Activated CD8-positive, alpha-beta memory T cell treated with anti-CD3 and anti-CD28 coated beads for 24 hours (primary cell): ENCODE results near the gene MARCOL.

Experiments used
- DNase-seq: peaks from one replicate; pipeline ENCODE4 v3.0.0-alpha.2; 2020

The MARCOL gene, protein sequence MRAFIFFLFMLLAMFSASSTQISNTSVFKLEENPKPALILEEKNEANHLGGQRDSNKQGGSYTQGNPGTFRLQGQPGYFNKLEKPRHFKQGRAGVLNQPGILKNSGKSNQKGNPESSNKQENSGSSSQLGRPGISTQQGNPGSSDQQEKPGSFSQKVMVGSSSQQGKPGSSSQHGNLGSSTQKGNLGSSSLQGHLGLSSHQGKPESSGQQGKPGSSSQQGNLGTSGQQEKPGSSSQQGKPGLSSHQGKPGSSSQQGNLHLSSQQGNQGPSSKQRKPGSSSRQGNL

GRCh38 chr5:148238418-148238794 lies at the start of gene MARCOL:
Gene MARCOL (plus strand): TSS chr5:148238525. CDS start chr5:148238598, 73 bp downstream.
- no peak for DNase-seq

DNA sequence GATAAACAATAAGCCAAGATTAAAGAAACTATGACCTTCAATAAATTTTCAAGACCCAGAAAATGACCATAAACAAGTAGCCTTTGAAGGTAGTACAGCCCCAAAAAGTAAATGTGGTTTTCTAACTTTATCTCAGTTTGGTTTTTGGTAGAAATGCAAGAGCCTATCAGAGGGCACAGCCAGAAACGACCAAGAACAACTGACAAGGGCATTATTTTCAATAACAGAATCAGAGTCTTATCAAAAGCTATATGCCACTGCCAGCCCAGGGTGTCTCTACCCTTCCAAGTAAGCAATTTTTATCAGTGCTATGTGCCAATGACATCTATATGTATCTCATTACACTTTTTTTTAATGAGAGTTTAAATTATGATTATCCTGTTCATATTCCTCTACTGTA lies 47.3 kb upstream of the MARCOL start:
- DNase-seq = no peak

DNA sequence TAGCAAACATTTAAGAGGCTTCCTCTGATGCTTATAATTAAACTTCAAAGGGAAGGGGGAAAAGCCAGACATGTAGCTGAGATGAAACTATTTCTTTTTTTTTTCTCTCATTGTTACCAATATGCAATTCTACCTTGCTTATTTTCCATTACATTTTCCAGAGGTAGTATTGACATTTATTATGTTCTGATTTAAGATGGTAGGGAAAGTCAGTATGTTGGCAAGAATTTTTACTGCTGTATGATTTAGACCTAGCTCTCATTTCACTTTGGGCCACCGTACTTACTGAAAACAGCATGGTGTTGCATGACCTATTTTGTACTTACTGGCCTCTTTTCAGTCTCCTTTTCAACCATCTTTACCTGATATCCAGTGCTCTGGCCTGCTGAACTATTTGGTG lies 45.1 kb upstream of the MARCOL start:
- DNase-seq = no peak

GRCh38 chr5:148201151-148201550 lies 37.2 kb upstream of the MARCOL start:
- no peak for DNase-seq

GRCh38 chr5:148202531-148203203 lies 35.7 kb upstream of the MARCOL start, which contains the start of gene SPINK6:
Gene SPINK6 (plus strand): TSS chr5:148203042. CDS start chr5:148203097, 55 bp downstream.
- no peak for DNase-seq

GRCh38 chr5:148205044-148205806 lies 33.1 kb upstream of the MARCOL start:
- no peak for DNase-seq

- no peak for DNase-seq
Observed at GRCh38 chr5:148205865-148206264, 32.5 kb upstream of the MARCOL start.

GRCh38 chr5:148206620-148207019 lies 31.7 kb upstream of the MARCOL start:
- DNase-seq = no peak

GRCh38 chr5:148208226-148208625 lies 30.1 kb upstream of the MARCOL start:
- DNase-seq = no peak

DNA sequence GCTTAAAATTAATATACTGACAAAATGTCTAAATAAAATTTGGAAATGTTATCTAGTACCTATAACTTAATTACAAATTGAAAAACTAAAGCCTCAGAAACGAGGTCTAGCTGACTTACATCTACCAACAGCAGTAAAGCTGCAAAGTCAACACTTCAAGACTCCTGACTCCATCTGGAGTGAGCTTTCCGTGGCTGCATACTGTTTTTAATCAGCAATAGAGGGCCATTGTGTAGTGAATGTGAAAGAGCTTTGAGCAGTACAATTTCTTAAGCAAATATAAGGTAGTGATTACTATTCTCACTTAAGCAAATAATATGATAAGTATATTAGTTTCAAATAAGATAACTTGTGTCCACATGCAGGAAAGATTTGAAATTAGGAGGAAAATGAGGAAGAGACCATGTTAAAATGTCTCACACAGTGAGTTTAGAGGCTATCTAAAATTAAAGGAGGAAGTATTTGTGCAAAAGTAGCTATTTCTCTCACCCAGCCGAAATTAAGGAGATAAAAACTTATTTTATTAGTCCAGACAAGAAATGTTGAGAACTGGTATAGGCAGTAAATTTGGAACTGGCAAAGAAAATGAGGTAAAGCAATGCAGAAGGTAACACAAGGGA lies 29.1 kb upstream of the MARCOL start:
- no peak for DNase-seq

DNA sequence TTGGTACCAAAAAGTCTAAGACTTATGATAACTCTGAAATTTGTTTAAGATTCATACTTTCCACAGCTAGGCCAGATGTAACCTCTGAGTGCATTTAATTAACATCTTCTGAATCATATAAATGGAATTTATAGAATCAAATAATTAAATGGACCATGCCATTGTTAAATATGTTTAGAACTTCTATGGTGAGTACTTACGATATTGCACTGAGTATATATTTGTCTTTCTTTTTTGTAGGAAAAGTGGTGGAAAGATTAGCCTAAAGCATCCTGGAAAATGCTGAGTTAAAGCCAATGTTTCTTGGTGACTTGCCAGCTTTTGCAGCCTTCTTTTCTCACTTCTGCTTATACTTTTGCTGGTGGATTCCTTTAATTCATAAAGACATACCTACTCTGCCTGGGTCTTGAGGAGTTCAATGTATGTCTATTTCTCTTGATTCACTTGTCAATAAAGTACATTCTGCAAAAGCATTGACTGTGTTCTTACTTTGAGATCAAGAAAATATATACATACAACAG lies 23.6 kb upstream of the MARCOL start:
- no peak for DNase-seq

- no peak for DNase-seq
Observed at GRCh38 chr5:148221508-148221907, 16.8 kb upstream of the MARCOL start.

DNA sequence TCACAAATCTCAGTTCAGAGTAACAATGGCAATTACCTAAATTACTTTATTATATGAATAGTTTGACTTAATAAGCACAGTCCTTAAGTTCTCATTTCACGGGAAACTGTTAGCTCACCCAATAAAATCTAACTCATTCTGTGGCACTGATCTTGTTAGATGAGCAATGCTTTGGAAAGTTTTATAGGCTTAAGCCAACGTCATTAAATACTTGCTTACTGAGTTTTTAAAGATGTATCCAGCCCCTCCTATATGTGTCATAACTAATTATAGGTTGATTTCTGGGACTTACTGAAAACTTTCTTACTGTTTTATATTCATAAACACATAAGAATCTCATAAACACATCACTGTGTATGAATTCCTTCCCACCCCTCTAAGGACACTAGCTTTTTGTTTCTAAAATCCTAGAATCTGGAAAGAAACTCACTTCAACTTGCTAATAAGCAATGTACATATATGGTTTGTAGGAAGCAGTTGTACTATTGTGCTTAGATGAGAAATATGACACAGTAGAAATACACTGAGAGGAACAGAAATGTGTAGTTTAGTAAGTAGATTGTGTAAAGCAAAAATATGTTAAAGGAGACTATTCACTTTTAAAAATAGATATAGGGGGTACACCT lies 14.1 kb upstream of the MARCOL start:
- DNase-seq = no peak

GRCh38 chr5:148228392-148228984 lies 9.8 kb upstream of the MARCOL start:
- DNase-seq = no peak

DNA sequence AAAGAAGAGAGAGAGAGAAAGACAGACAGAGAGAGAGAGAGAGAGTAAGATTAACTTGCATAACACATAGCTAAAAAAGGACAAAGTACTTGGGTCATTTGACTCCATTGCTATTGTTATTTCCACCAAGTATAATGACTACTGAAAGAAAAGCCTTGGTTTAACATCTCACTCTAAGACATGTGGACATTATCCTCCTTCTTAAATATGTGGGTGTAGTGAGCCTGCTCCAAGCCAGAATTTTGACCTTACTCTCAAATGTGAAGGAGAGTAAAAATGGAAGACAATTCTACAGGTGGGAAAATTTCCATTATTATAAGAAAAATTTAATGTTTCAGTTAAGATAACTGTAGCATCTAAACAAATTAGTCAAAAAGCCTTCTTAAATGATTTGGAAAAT lies 8.5 kb upstream of the MARCOL start:
- no peak for DNase-seq

DNA sequence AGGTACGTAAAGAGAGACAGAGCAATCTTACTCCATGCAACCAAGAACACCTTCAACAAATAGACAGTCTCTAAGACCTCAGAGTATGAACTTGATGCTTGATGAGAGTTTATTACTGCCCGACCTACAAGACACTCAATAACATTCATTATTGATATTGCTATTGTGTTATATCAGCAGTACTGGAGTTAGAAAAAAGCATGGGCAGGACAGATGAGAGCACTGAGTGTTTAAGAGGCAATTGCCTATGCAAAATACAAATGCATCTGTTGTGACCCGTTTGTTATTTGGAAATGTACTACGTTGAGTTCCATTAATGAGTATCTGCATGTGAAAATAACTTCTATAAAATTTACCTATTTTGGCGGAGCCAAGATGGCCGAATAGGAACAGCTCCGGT lies 8.1 kb upstream of the MARCOL start:
- DNase-seq = no peak

GRCh38 chr5:148237785-148238417 lies 424 bp upstream of the MARCOL start:
- DNase-seq = no peak

DNA sequence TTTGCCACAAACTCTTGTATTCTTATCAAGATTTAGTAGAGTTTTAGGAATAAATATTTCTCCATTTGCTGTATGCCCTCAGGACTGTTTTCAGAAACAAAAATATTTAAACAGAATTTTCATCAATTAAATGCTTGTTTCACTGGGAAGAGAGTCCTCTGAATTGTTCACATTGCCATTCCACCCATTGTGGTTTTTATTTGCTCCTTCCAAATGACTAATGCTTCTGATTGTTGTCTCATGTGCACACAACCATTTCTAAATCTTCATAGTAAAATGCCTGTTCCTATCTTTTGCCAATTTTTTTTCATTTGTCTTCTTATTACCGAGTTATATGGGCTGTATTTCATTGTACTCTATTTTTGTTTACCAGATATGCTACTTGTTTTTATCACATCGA lies 10.6 kb downstream of the MARCOL start:
- no peak for DNase-seq

- DNase-seq = no peak
Observed at GRCh38 chr5:148255456-148255855, 17.1 kb downstream of the MARCOL start.

DNA sequence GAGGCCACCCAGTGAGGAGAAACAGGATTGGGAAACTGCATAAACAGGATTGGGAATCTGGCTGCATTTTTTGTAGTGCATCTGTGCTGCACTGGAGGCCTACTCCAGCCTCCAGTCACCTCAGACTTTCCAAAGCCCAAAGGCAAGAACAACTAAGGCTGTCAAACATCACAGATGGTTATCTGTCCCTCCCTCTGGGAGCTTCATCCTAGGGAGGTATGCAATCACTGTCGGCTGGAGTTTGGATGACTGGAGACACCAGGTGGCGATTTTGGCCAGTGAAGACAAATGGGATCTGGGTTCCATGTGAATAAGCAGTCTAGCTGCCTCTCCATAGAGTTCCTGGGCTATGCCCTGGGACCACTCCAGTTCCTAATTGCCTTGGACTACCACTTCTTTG lies 21.0 kb downstream of the MARCOL start:
- DNase-seq = no peak

DNA sequence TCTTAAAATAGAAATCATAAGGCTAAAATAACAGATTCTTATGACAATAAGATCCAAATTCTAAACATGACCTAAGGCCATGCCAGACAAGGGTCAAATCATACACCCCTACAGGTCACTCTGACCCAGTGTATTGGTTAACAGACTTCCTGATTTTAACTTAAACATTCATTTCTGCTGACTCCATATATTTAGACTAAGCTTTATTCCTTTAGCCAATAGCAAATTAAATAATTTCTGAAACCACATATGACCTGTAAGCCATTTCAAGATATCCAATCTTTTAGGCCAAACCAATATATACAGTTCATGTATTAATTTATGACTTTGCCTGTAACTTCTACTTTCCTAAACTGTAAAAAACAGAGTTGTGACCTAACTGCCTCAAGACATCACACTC lies 22.9 kb downstream of the MARCOL start:
- no peak for DNase-seq

DNA sequence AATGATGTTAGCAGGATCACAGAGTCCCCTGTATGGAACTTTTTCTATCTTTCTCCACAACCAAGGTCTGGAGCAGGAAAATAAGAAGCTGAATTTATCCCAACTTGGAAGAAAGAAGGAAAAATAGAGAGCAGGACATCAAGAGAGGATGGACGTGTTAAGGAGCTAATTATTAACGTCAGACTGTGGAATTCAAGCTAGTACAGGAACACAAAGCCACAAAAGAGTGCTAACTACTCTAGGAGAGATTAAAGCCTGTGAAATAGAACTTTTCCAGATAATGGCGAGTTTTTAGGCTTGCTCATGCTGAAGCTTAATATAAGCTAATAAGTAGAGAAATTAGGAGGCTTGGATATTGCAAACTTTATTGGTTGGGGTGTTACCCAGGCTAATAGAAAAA lies 29.6 kb downstream of the MARCOL start:
- no peak for DNase-seq
